MM.1S (cell line): Measurements from ENCODE around the gene ADAMTSL2.

ENCODE experiments used
- EZH2 ChIP-seq: fragments of 300-600 bp; sonication (generic); optimal IDR thresholded peaks from 2 replicates; pipeline ENCODE3; 2017; ENCODE audit warnings: low read depth, mild to moderate bottlenecking, antibody characterized with exemption, low read length, mixed read lengths
- EZH2phosphoT487 ChIP-seq: fragments of 300-600 bp; sonication (generic); IDR thresholded peaks from 2 replicates; pipeline ENCODE4 v1.6.1; 2018; ENCODE audit warnings: antibody characterized with exemption, low read length
- TF ChIP-seq, protein P1 (sequence below): fragments of 300-600 bp; sonication (generic); IDR thresholded peaks from 2 replicates; pipeline ENCODE4 v1.5.1; 2016; ENCODE audit warnings: antibody characterized with exemption, low read length, mixed read lengths

DNA sequence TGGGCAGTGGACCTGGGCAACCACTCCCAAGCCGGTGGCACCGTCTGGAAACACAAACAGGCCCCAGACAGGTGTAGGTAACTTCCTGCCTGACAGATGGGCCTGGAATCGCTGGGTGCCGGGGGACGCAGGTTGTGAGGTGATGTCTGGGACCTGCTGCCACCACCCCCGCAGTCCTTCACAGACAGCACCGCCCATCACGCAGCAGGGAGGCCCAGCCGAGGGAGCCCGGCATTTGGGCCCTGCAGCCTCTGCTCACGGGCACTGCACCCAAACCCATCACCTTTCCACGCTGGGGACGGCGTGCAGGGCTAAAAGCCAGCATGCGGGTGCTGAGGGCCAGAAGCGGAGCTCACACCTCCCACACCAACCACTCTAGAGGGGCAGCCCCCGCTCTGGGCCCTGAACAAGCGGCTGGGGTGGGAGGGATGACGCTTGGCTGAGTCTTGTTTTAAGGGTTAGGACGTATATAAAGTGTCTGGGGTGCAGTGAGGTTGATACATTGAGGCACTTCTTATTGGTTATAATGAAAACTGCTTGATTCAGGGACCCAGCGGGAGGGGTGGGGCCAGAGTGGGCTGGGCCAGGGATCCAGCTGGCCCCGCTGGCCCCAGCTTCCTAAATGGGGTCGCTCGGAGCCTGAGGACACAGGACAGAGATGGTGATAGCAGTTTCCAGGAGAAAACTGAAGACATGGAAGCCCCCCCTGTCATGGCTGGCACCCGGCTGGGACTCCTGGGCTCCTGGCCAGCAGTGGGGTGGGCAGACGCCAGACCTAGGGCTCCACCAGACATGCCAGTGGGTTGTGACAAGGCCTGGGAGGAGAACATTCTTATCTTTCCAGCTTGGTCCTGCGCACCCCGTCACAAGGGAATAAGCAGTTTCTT lies 21.0 kb upstream of the ADAMTSL2 start:
- TF ChIP-seq, protein P1, sequence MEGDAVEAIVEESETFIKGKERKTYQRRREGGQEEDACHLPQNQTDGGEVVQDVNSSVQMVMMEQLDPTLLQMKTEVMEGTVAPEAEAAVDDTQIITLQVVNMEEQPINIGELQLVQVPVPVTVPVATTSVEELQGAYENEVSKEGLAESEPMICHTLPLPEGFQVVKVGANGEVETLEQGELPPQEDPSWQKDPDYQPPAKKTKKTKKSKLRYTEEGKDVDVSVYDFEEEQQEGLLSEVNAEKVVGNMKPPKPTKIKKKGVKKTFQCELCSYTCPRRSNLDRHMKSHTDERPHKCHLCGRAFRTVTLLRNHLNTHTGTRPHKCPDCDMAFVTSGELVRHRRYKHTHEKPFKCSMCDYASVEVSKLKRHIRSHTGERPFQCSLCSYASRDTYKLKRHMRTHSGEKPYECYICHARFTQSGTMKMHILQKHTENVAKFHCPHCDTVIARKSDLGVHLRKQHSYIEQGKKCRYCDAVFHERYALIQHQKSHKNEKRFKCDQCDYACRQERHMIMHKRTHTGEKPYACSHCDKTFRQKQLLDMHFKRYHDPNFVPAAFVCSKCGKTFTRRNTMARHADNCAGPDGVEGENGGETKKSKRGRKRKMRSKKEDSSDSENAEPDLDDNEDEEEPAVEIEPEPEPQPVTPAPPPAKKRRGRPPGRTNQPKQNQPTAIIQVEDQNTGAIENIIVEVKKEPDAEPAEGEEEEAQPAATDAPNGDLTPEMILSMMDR = no peak
- TF ChIP-seq EZH2 (no peak), EZH2phosphoT487 (no peak)
